Ishikawa (cell line): ENCODE measurements around the gene PIK3AP1.
A peak's percentile ranks its signal among the peaks of the same experiment; 100 is the strongest.

ENCODE experiments used
- CEBPB ChIP-seq: IDR thresholded peaks from 2 replicates; pipeline ENCODE4 v1.6.1; 2012
- CREB1 ChIP-seq: IDR thresholded peaks from 2 replicates; pipeline ENCODE4 v1.6.1; 2012; ENCODE audit warnings: low read depth
- EGR1 ChIP-seq: IDR thresholded peaks from 2 replicates; pipeline ENCODE4 v1.6.1; 2012
- EP300 ChIP-seq: IDR thresholded peaks from 2 replicates; pipeline ENCODE4 v1.6.1; 2012; ENCODE audit warnings: borderline replicate concordance
- FOXM1 ChIP-seq: IDR thresholded peaks from 2 replicates; pipeline ENCODE4 v1.6.1; 2012; ENCODE audit warnings: low read depth, borderline replicate concordance
- NFIC ChIP-seq: IDR thresholded peaks from 2 replicates; pipeline ENCODE4 v1.6.1; 2012
- RAD21 ChIP-seq: IDR thresholded peaks from 2 replicates; pipeline ENCODE4 v1.6.1; 2012; ENCODE audit warnings: low read depth
- TAF1 ChIP-seq: IDR thresholded peaks from 2 replicates; pipeline ENCODE4 v1.6.1; 2012; ENCODE audit warnings: low read depth, mild to moderate bottlenecking
- TCF12 ChIP-seq: IDR thresholded peaks from 2 replicates; pipeline ENCODE4 v1.6.1; 2012; ENCODE audit warnings: low read depth
- TEAD4 ChIP-seq: IDR thresholded peaks from 2 replicates; pipeline ENCODE4 v1.6.1; 2012
- YY1 ChIP-seq: IDR thresholded peaks from 2 replicates; pipeline ENCODE4 v1.6.1; 2012; ENCODE audit warnings: low read depth
- ZBTB7A ChIP-seq: IDR thresholded peaks from 2 replicates; pipeline ENCODE4 v1.6.1; 2012; ENCODE audit warnings: low read depth
- TF ChIP-seq, protein P1 (sequence below): IDR thresholded peaks from 2 replicates; pipeline ENCODE4 v1.6.1; 2012
- TF ChIP-seq, protein P2 (sequence below): IDR thresholded peaks from 2 replicates; pipeline ENCODE4 v1.6.1; 2012; ENCODE audit warnings: low read depth, mild to moderate bottlenecking
- TF ChIP-seq, protein P3 (sequence below): IDR thresholded peaks from 2 replicates; pipeline ENCODE4 v1.6.1; 2012

Gene PIK3AP1

DNA sequence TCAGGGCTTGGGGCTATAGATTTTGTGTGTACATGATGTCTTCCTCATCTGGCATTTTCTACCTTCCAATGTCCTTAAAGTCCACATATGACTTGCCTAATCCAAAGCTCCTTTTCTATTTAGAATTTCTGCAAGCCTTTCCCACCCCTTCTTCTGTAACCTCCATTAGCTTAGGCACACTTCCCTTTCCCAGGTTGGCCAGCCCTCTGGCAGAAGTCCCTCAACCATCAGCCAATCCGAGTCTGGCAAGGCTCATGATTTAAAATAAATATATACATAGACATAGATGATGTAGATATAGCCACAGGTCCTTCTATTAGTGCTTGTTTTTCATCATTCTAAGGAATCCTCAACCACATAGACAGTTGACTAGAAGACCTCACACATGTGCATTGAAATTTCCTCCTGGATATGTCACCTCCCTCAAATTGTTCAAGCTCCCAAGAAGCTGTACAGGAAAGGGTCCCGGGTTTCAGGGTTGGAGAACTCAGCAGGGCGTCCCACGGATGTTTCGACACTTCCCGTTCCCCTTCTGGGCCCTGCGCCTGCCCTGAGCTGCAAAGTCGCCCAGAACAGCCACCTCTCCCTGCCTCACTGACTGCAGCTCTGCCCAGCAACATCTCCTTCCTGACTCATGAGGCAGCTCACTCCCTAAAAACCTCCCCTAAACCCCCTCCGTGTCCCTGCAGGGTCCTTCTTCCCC, 20.4 kb upstream of the PIK3AP1 start:
- TF ChIP-seq CEBPB = peak; percentile 23; the same call in 1 of the 2 replicates
- TF ChIP-seq TEAD4 = no peak

DNA sequence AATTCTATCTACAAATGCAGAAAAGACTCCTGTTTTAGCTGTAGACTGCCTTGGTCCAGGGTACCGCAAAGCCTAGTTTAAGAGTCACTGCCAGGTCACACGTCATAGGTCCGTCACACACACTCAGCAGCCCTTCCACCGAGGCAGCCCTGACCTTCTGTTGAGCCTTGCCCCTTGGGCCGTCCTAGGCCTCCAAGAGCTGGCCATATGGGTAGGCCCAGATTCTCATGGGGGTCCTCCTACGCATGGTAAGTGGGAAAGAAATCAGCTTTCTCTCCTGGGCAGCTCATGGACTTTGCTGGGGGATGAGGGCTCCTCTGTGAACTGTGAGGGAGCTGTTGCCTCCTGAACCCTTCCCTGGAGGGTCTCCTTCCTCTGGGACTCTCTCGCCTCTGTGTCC, 19.8 kb upstream of the PIK3AP1 start:
- no peak for TF ChIP-seq EP300
- TF ChIP-seq, protein P1, sequence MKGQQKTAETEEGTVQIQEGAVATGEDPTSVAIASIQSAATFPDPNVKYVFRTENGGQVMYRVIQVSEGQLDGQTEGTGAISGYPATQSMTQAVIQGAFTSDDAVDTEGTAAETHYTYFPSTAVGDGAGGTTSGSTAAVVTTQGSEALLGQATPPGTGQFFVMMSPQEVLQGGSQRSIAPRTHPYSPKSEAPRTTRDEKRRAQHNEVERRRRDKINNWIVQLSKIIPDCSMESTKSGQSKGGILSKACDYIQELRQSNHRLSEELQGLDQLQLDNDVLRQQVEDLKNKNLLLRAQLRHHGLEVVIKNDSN = no peak
- TF ChIP-seq, protein P2, sequence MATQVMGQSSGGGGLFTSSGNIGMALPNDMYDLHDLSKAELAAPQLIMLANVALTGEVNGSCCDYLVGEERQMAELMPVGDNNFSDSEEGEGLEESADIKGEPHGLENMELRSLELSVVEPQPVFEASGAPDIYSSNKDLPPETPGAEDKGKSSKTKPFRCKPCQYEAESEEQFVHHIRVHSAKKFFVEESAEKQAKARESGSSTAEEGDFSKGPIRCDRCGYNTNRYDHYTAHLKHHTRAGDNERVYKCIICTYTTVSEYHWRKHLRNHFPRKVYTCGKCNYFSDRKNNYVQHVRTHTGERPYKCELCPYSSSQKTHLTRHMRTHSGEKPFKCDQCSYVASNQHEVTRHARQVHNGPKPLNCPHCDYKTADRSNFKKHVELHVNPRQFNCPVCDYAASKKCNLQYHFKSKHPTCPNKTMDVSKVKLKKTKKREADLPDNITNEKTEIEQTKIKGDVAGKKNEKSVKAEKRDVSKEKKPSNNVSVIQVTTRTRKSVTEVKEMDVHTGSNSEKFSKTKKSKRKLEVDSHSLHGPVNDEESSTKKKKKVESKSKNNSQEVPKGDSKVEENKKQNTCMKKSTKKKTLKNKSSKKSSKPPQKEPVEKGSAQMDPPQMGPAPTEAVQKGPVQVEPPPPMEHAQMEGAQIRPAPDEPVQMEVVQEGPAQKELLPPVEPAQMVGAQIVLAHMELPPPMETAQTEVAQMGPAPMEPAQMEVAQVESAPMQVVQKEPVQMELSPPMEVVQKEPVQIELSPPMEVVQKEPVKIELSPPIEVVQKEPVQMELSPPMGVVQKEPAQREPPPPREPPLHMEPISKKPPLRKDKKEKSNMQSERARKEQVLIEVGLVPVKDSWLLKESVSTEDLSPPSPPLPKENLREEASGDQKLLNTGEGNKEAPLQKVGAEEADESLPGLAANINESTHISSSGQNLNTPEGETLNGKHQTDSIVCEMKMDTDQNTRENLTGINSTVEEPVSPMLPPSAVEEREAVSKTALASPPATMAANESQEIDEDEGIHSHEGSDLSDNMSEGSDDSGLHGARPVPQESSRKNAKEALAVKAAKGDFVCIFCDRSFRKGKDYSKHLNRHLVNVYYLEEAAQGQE = no peak
- TF ChIP-seq EGR1 = no peak
- TF ChIP-seq TEAD4 = no peak
- no peak for TF ChIP-seq TAF1
- TF ChIP-seq ZBTB7A = no peak
- no peak for TF ChIP-seq TCF12
- TF ChIP-seq YY1 = no peak
- no peak for TF ChIP-seq CEBPB
- TF ChIP-seq, protein P3, sequence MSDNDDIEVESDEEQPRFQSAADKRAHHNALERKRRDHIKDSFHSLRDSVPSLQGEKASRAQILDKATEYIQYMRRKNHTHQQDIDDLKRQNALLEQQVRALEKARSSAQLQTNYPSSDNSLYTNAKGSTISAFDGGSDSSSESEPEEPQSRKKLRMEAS = no peak
- no peak for TF ChIP-seq FOXM1

DNA sequence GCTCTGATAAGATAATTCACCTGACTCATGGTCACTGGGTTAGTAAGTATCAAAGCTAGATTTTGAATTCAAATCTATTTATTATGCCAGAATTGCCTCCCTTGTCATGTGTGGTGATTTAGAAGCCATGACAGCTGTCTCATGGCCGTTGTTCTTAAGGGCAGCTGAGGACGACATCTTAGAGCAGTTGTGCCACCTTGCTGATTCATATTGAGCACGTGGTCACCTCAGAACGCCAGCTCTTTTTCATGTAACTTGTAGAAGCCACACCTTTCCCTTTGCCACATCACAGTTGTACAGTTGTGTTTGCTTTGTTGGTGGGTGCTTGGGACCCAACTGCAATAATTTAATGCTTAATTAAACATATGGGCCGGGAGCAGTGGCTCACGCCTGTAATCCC, 4.3 kb upstream of the PIK3AP1 start:
- TF ChIP-seq, protein P1 = no peak
- TF ChIP-seq CEBPB = no peak
- no peak for TF ChIP-seq RAD21
- TF ChIP-seq TCF12 = no peak
- no peak for TF ChIP-seq FOXM1
- no peak for TF ChIP-seq CREB1
- TF ChIP-seq TEAD4 = no peak
- no peak for TF ChIP-seq ZBTB7A
- TF ChIP-seq, protein P2 = no peak
- TF ChIP-seq EP300 = no peak
- no peak for TF ChIP-seq EGR1
- no peak for TF ChIP-seq NFIC

DNA sequence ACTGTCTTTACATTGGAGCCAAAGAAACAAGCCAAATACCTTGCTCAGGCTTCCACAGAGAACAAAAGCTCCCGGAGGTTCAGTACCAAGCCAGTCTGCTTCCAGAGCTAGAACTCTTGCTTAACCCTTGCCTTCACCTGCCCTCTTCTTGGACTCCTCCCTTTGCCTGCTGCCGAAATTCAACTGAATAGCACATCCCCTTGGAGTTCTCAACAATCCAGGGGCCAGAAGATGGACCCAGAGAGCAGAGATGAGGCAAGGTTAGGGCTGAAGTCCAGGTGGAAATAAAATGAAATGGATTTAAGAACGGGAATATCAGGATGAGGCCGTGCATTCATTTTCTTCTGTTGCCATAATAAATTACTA, 876 bp upstream of the PIK3AP1 start:
- TF ChIP-seq CEBPB (no peak), FOXM1 (no peak), TAF1 (no peak), RAD21 (no peak), CREB1 (no peak), YY1 (no peak), EGR1 (no peak), EP300 (no peak)
- TF ChIP-seq, protein P2 = no peak
- TF ChIP-seq, protein P1 = no peak
- TF ChIP-seq, protein P3 = no peak
